HepG2 (cell line): ENCODE measurements around the gene SPP1. TPM values are rescaled to one million over a fixed set of nuclear protein-coding genes. Genes with fewer than 3 reads are reported as not detected.
A peak's percentile ranks its signal among the peaks of the same experiment; 100 is the strongest.

Experiments used
- ATAC-seq: fragments of 200-7000 bp; cut with Tn5 transposase; 3 replicates; pipeline ENCODE4 v1.9.1; 2020; ENCODE audit warnings: mild to moderate bottlenecking, moderate library complexity
- BruUV-seq: library from RNA; stranded (reverse); fragments of 400-500 nt; replicated peaks from 2 replicates; lab custom pipeline; 2021; lab: Mats Ljungman, UMichigan
- CTCF ChIA-PET: fragments of 300-600 bp; formaldehyde crosslinking; extraction: SDS; loops from one replicate; lab custom pipeline; 2021; ENCODE audit warnings: low total read pairs, inconsistent platforms, low intra/inter-chr PET ratio; lab: Yijun Ruan, JAX
- POLR2A ChIA-PET: fragments of 350-600 bp; sonication (Branson Sonifier 250); formaldehyde crosslinking; loops from one replicate; lab custom pipeline; 2020; ENCODE audit warnings: antibody characterized with exemption, inconsistent platforms; lab: Yijun Ruan, JAX
- DNase-seq: peaks from one replicate; pipeline ENCODE4 v3.0.0-alpha.2; 2015; ENCODE audit warnings: low spot score
- FAIRE-seq: peaks from 3 replicates; lab custom pipeline; 2011; peaks lifted over from hg19 to GRCh38; lab: Jason Lieb, UNC
- H2AFZ ChIP-seq: one replicate; pipeline ENCODE4 v1.6.1; 2011; ENCODE audit warnings: low read length, inconsistent platforms
- H3K27ac ChIP-seq: fragments of 300-600 bp; 3 replicates; pipeline ENCODE4 v1.8.0; 2011; ENCODE audit warnings: mixed run types, mild to moderate bottlenecking, mixed read lengths, low read length, inconsistent platforms; ENCODE audit not compliant: insufficient read depth; ENCODE audit errors: extremely low read length
- H3K27me3 ChIP-seq, 2 experiments: fragments of 200-600 bp in 1 of 2; 2 replicates in 1 of 2; 3 replicates in 1 of 2; pipeline versions ENCODE4 v1.6.0 to v1.8.0; 2011; ENCODE audit warnings: low read length in 2 of 2, mild to moderate bottlenecking in 2 of 2, moderate library complexity in 2 of 2, inconsistent platforms in 1 of 2; ENCODE audit not compliant: insufficient read depth in 2 of 2, control insufficient read depth in 1 of 2
- H3K36me3 ChIP-seq, 2 experiments: fragments of 200-600 bp in 1 of 2; replicated peaks in 1 of 2; 2 replicates in 1 of 2; 3 replicates in 1 of 2; pipeline versions ENCODE4 v1.5.1 to v1.8.0; 2011; ENCODE audit warnings: low read length in 2 of 2, inconsistent platforms in 1 of 2; ENCODE audit not compliant: insufficient read depth in 2 of 2, control insufficient read depth in 1 of 2
- H3K4me1 ChIP-seq: 2 replicates; pipeline ENCODE4 v1.5.1; 2012; ENCODE audit warnings: low read length, inconsistent platforms; ENCODE audit not compliant: insufficient read depth
- H3K4me2 ChIP-seq: 2 replicates; pipeline ENCODE4 v1.6.0; 2011; ENCODE audit warnings: low read depth, low read length, inconsistent platforms
- H3K4me3 ChIP-seq, 3 experiments: fragments of 200-600 bp in 1 of 3; sonication (generic), shearing (Covaris generic) in 1 of 3; replicated peaks in 1 of 3; 2 replicates each; pipeline ENCODE4 v1.5.1; 2011 to 2016; ENCODE audit warnings: low read length in 3 of 3, inconsistent platforms in 2 of 3, low read depth in 2 of 3, mild to moderate bottlenecking in 2 of 3, control low read depth in 1 of 3, mixed read lengths in 1 of 3; ENCODE audit not compliant: insufficient read depth in 1 of 3
- H3K79me2 ChIP-seq: one replicate; pipeline ENCODE4 v1.6.1; 2011; ENCODE audit warnings: low read length, inconsistent platforms; ENCODE audit not compliant: insufficient read depth
- H3K9ac ChIP-seq: 2 replicates; pipeline ENCODE4 v1.6.0; 2011; ENCODE audit warnings: mild to moderate bottlenecking, low read depth, low read length, inconsistent platforms; ENCODE audit not compliant: insufficient read depth
- H3K9me3 ChIP-seq: 2 replicates; pipeline ENCODE4 v1.5.1; 2012; ENCODE audit warnings: mild to moderate bottlenecking, low read length
- H4K20me1 ChIP-seq: 2 replicates; pipeline ENCODE4 v1.6.0; 2011; ENCODE audit warnings: inconsistent platforms, mild to moderate bottlenecking, low read length, moderate library complexity; ENCODE audit not compliant: insufficient read depth
- CBFB ChIP-seq: sonication (generic); formaldehyde crosslinking; IDR thresholded peaks from 2 replicates; pipeline ENCODE4 v1.4.0; 2020; ENCODE audit warnings: missing genetic modification reagents
- POLR2G ChIP-seq: fragments of 200-400 bp; formaldehyde crosslinking; IDR thresholded peaks from 2 replicates; pipeline ENCODE4 v1.6.1; 2018; ENCODE audit warnings: mild to moderate bottlenecking, low read depth, low read length, moderate library complexity
- RBFOX2 ChIP-seq: fragments of 200-400 bp; formaldehyde crosslinking; IDR thresholded peaks from 2 replicates; pipeline ENCODE4 v1.6.1; 2017; ENCODE audit warnings: low read depth, mild to moderate bottlenecking, low read length
- RBM22 ChIP-seq: fragments of 200-400 bp; formaldehyde crosslinking; optimal IDR thresholded peaks from 2 replicates; pipeline ENCODE3; 2017; ENCODE audit warnings: mild to moderate bottlenecking, low read length, moderate library complexity
- TFE3 ChIP-seq: IDR thresholded peaks from 2 replicates; pipeline ENCODE4 v1.6.1; 2016
- ZBTB39 ChIP-seq: sonication (generic); formaldehyde crosslinking; IDR thresholded peaks from 2 replicates; pipeline ENCODE4 v1.5.0; 2020; ENCODE audit warnings: missing genetic modification reagents
- ZNF354B ChIP-seq: sonication (generic); formaldehyde crosslinking; IDR thresholded peaks from 2 replicates; pipeline ENCODE4 v1.8.0; 2022; ENCODE audit warnings: mild to moderate bottlenecking, missing genetic modification reagents
- ZNF44 ChIP-seq: sonication (generic); formaldehyde crosslinking; IDR thresholded peaks from 2 replicates; pipeline ENCODE4 v1.5.1; 2020; ENCODE audit warnings: mild to moderate bottlenecking, missing genetic modification reagents
- ZNF547 ChIP-seq: sonication (generic); formaldehyde crosslinking; IDR thresholded peaks from 2 replicates; pipeline ENCODE4 v1.5.1; 2020; ENCODE audit warnings: mild to moderate bottlenecking, missing genetic modification reagents
- ZNF749 ChIP-seq: sonication (generic); formaldehyde crosslinking; IDR thresholded peaks from 2 replicates; pipeline ENCODE4 v1.8.0; 2022; ENCODE audit warnings: mild to moderate bottlenecking, missing genetic modification reagents, moderate library complexity, borderline replicate concordance
- WGBS: methylation state at CpG from one replicate; pipeline ENCODE4 v1.1.6; 2017; ENCODE audit warnings: low lambda C conversion rate; 5-methylcytosine and 5-hydroxymethylcytosine counted together
- in situ Hi-C: cut with HindIII; loops from 2 replicates; pipeline ENCODE4 v1.10.0; 2017; ENCODE audit warnings: low pct_unique_long_range_greater_than_20kb; ENCODE audit not compliant: extremely low pct_ligation_motif_present
- intact Hi-C: fragments of 100-400 bp; cut with micrococcal nuclease; formaldehyde crosslinking; loops from one replicate; pipeline ENCODE4 v1.10.0; 2022; ENCODE audit not compliant: unreplicated experiment
- polyA plus RNA-seq, 8 experiments: library from polyadenylated mRNA; depleted of rRNA in 3 of 8; stranded (reverse) in 7 of 8; unstranded in 1 of 8; fragments of >200 nt; fragmentation: Illumina TruSeq in 4 of 8; extraction: Trizol in 4 of 8; gene quantifications; 2 replicates each; pipeline versions ENCODE4 v1.2.1 to v1.2.3, GENCODE V29; 2011 to 2016; ENCODE audit warnings: low read depth in 4 of 8, missing spikeins in 1 of 8, mixed read lengths in 1 of 8; ENCODE audit not compliant: insufficient read depth in 1 of 8
- total RNA-seq, 5 experiments: library from RNA; depleted of rRNA; stranded (reverse); fragments of >200 nt; fragmentation: Illumina TruSeq; extraction: Trizol; gene quantifications; 2 replicates each; pipeline ENCODE4 v1.2.3, GENCODE V29; 2016; ENCODE audit warnings: low read depth in 1 of 5

The SPP1 gene
- total and polyA plus RNA-seq, 2 of the 13 experiments (the other 11 are each of a cell fraction or from before 2014, with no cell fraction given): 682 to 788 TPM

- 90% methylated on average over 1 of the region's 1 CpG for WGBS
- Histone ChIP-seq H3K4me1 (peaks cover 24% of the 10 kb centered on the region), H3K79me2 (peaks cover under 1% of the 10 kb centered on the region), H3K4me2 (no peak overlapping the region), H3K9me3 (no peaks in the 10 kb centered on the region), H3K9ac (no peak overlapping the region), H3K27me3 (no peaks in the 10 kb centered on the region; a peak in 1 of 5 replicates), H2AFZ (no peak overlapping the region), H4K20me1 (no peaks in the 10 kb centered on the region), H3K4me3 (no peak overlapping the region), H3K27ac (no peak overlapping the region), H3K36me3 (peaks cover 3 to 17% of the 10 kb centered on the region in 2 experiments; a peak in 4 of 5 replicates)
- ATAC-seq (no peak), DNase-seq (no peak), FAIRE-seq (no peak)
- ChIA-PET POLR2A (no interaction called here), CTCF (no interaction called here)
- no TSS peak for BruUV-seq
- intact Hi-C loops (no loop called here), in situ Hi-C loops (loop anchor here (25.0 kb wide), 2 partner anchors 295 to 445 kb away; partner anchors contain the start of gene SPARCL1)
- TF ChIP-seq ZBTB39 (CRISPR knock-in tag) (no peak), RBFOX2 (peak; percentile 0; the same call in 1 of the 2 replicates)
Measured at GRCh38 chr4:87982036-87982435, 6.5 kb downstream of the SPP1 start.

- CTCF ChIA-PET: no interaction called here
- no peak overlapping the region for H3K27ac ChIP-seq
- H3K36me3 ChIP-seq: peaks cover 3 to 17% of the 10 kb centered on the region in 2 experiments; a peak in 4 of 5 replicates
- WGBS: 91% methylated on average over 13 of the region's 13 CpGs
- no peaks in the 10 kb centered on the region for H3K79me2 ChIP-seq
- POLR2A ChIA-PET: no interaction called here
- ATAC-seq (no peak), FAIRE-seq (no peak), DNase-seq (no peak)
- BruUV-seq: TSS peak; percentile 86
- intact Hi-C loops (no loop called here), in situ Hi-C loops (loop anchor here (25.0 kb wide), 2 partner anchors 295 to 445 kb away; partner anchors contain the start of gene SPARCL1)
- no peak for TF ChIP-seq CBFB (CRISPR knock-in tag)
- 0 out of 2 replicates have a peak, but pooled peaks have one; percentile 13 for TF ChIP-seq RBFOX2
- peak; percentile 45 for TF ChIP-seq RBM22
- TF ChIP-seq ZNF354B: no peak
- no peak for TF ChIP-seq ZNF547
- TF ChIP-seq ZNF749 (CRISPR knock-in tag): no peak
- TF ChIP-seq POLR2G: 0 out of 2 replicates have a peak, but pooled peaks have one; percentile 24
- no peak for TF ChIP-seq ZNF44 (CRISPR knock-in tag)
- no peak for TF ChIP-seq TFE3
- no peak overlapping the region for H2AFZ ChIP-seq
- no peak overlapping the region for H3K9ac ChIP-seq
- no peaks in the 10 kb centered on the region for H3K9me3 ChIP-seq
- no peak overlapping the region for H3K4me2 ChIP-seq
- no peaks in the 10 kb centered on the region; a peak in 2 of 5 replicates for H3K27me3 ChIP-seq
- H3K4me1 ChIP-seq: peaks cover 20% of the 10 kb centered on the region
- no peak overlapping the region for H3K4me3 ChIP-seq
- no peaks in the 10 kb centered on the region for H4K20me1 ChIP-seq
Measured at GRCh38 chr4:87982446-87983010, 7.0 kb downstream of the SPP1 start.
